HG03460 (cell line): ENCODE results near the gene MAP3K9.
"Not testable (repeated sequence)": the region's sequence is repeated elsewhere in the genome, so short reads cannot be mapped to it uniquely, and the experiment has no call there.

Source experiments
- ATAC-seq: cut with Tn5 transposase; IDR thresholded peaks from one replicate; pipeline ENCODE4 v1.9.1; 2021; ENCODE audit not compliant: unreplicated experiment

The MAP3K9 gene

DNA sequence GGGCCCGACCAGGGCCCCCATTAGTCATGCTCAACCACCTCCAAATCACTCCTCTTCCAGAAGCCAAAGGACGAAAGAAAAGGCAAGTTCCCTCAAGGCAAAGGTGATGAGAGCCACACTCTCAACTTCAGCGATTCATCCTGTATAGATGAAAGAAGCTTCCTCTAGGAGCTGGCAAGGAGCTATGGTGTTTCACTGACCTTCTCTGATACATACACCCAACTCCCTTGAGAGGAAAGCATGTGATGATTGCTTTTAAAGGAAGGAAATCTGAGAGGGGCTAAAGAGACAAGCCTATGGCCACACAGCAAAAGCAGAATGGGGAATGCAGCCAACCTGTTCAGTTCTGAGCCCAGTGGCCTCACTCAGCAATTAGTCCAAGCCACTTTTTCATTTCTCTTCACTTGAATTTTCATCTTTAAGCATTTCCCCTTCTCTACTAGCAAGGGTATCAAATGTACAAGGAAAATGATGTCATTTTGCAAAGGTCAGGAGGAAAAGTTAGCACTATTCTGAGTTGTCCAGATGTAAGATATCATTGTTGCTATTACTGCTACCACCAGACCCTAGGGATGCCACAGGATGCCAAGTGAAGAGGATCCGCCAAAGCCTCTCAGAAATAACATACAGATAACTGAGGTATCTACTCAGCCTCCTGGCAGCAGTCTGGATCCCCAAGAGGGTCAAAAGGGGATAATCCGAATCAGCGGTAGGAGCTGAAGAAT, 82.5 kb downstream of the MAP3K9 start:
- ATAC-seq = no peak

- ATAC-seq = no peak
Measured at GRCh38 chr14:70724944-70725343, 84.4 kb downstream of the MAP3K9 start.

- no peak for ATAC-seq
Measured at GRCh38 chr14:70724110-70724509, 85.2 kb downstream of the MAP3K9 start.

- no peak for ATAC-seq
Measured at GRCh38 chr14:70723276-70723675, 86.0 kb downstream of the MAP3K9 start.

- no peak for ATAC-seq
Measured at GRCh38 chr14:70722418-70722817, 86.9 kb downstream of the MAP3K9 start.

- ATAC-seq = no peak
Measured at GRCh38 chr14:70721542-70721941, 87.8 kb downstream of the MAP3K9 start.

- no peak for ATAC-seq
Measured at GRCh38 chr14:70718383-70719118, 90.8 kb downstream of the MAP3K9 start.

GRCh38 chr14:70716958-70717357, 92.4 kb downstream of the MAP3K9 start:
- no peak for ATAC-seq

DNA sequence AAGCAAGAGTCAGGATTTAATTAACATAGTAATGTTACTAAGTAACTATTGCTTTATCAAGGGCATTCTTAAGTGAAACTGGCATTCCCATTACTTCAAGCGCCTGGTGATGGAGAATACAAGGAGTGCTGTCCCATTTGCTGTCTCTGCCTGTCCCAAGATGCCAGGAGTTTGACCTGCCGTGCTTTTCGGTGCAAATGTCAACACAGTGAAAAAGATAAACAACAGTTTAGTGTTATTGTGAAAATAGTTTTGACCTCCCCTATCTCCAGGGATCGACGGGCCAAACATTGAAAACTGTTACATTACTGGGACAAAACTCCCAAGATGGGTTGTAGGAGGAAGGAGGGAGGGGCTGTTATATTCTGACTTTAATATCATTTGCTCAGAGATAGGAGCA, 92.8 kb downstream of the MAP3K9 start:
- ATAC-seq = no peak

- ATAC-seq = no peak
Measured at GRCh38 chr14:70714055-70714550, 95.2 kb downstream of the MAP3K9 start.

- no peak for ATAC-seq
Measured at GRCh38 chr14:70713511-70713916, 95.8 kb downstream of the MAP3K9 start.

GRCh38 chr14:70713096-70713495, 96.2 kb downstream of the MAP3K9 start:
- ATAC-seq = no peak

DNA sequence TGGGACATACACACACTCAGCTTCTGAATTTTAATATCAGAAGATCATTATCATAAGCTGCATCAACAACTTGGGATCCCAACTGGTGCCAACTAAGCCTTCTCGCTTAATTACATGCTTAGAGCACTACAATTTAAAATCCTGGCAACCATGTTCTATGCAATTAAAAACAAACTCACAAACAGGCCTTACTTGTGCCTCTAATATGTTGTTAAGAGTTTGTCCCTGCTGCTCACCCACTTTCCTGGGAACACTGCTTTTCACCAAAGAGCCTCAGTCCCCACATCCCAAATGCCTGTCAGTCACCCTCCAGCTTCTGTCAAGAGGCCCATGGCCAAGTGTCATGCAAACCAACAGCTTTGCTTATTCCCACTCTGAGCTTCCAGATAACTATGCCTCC, 97.9 kb downstream of the MAP3K9 start:
- ATAC-seq = no peak

- ATAC-seq = no peak
Measured at GRCh38 chr14:70709726-70710382, 99.5 kb downstream of the MAP3K9 start.

- no peak for ATAC-seq
Measured at GRCh38 chr14:70708717-70709570, 100.4 kb downstream of the MAP3K9 start.

- ATAC-seq = peak; percentile 87
Measured at GRCh38 chr14:70707138-70708038, 101.9 kb downstream of the MAP3K9 start.

- no peak for ATAC-seq
Measured at GRCh38 chr14:70706177-70706576, 103.1 kb downstream of the MAP3K9 start.

GRCh38 chr14:70704960-70705359, 104.4 kb downstream of the MAP3K9 start:
- ATAC-seq = no peak

- not testable (repeated sequence) for ATAC-seq
Measured at GRCh38 chr14:70703621-70704168, 105.6 kb downstream of the MAP3K9 start.

- ATAC-seq = no peak
Measured at GRCh38 chr14:70702161-70702560, 107.2 kb downstream of the MAP3K9 start.
